Measurements from ENCODE around the gene NBPF20.
A peak's percentile ranks its signal among the peaks of the same experiment; 100 is the strongest.
"Not testable (repeated sequence)": the region's sequence is repeated elsewhere in the genome, so short reads cannot be mapped to it uniquely, and the experiment has no call there.

The NBPF20 gene

GRCh38 chr1:145429329-145429728 is 3.9 kb upstream of the NBPF20 start:
- DNase-seq = not testable (repeated sequence)

- peak; percentile 41 for DNase-seq
These were observed 579 bp downstream of the NBPF20 start for GRCh38 chr1:145424612-145425435.

DNA sequence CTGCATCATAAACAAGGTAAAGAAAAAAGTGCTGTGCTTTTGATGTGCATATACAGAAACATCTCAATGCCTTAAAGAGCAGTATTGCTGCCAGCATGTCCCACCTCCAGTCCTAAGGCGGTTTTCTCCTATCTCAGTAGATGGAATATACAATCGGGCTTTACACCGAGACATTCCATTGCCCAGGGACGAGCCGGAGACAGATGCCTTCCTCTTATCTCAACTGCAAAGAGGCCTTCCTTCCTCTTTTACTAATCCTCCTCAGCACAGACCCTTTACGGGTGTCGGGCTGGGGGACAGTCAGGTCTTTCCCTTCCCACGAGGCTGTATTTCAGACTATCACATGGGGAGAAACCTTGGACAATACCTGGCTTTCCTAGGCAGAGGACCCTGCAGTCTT is 10.3 kb downstream of the NBPF20 start:
- DNase-seq = not testable (repeated sequence)

GRCh38 chr1:145407266-145407665 is 18.1 kb downstream of the NBPF20 start:
- DNase-seq = not testable (repeated sequence)

- DNase-seq = not testable (repeated sequence)
These were observed 20.5 kb downstream of the NBPF20 start for GRCh38 chr1:145404949-145405348.

GRCh38 chr1:145400701-145401100 is 24.7 kb downstream of the NBPF20 start:
- DNase-seq = not testable (repeated sequence)
